ENCODE results near the gene SLC52A1.

Gene SLC52A1

DNA sequence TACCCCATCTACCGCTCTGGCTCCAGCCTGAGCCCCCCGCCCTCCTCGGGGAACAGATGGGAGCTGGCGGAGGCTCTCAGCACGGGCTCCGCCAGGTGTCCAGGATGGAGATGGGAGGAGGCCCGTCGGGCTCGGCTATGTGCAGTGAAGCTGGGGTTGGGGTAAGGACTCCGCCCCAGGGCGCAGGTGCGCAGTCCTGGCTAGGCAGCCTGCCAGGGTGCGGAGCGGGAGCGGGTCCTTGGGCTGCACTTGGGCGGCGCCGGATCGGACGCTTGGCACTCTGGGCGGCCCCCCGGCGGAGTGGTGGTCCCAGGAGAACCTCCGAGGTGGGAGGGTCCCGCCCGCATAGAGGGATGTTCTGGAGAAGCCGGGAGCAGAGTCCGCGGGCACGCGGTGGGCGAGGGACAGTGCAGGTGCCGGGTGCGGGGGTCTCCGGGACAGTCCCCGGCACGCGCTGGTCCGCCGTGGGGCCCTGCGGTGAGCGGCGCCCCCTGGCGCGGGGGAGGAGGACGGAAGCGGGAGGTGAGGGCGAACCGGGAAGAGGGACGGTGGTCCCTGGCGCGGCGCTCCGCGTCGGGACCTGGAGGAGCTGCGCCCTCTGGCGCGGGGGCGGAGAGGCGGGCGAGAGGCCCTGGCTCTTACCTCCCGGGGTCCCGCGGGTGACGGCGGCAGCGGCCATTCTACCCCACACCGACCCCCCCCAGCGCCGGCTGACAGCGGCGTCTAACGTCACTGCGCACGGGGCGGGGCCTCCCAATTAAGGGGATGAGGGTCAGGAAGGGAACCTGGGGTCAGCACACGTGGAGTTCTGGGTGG, 48.1 kb downstream of the SLC52A1 start, which contains the start of gene CAMTA2:
Gene CAMTA2, minus strand, starts transcription at position 725 of the 816 bp plus-strand sequence. CDS start 1,453 bp downstream, outside the sequence.
- peak; percentile 25 for DNase-seq

DNA sequence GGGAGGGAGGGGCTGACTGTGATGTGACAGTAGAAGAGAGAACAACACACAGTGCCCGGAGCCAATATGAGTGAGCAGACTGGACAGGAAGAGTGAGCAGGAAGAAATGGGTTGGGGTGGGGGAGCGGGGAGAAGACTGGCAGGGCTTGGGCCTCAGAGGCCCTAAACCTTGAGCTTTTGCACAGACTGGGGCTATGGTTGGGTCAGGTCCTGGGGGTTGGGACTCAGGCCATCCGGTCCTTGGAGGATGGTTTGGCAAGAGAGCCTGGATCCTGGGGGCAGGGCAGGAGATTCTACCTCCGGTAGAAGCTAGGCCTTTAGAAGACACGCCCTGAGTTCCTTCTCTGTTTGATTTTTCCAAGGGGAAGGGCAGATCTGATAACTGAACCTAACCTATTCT, 48.8 kb downstream of the SLC52A1 start:
- DNase-seq = no peak
